H1 (cell line): ENCODE results near the gene HDAC6. TPM values are rescaled to one million over a fixed set of nuclear protein-coding genes. Genes with fewer than 3 reads are reported as not detected.

Source experiments
- CEBPB ChIP-seq: IDR thresholded peaks from 2 replicates; pipeline ENCODE4 v1.6.1; 2012; ENCODE audit warnings: low read depth, low read length
- CHD1 ChIP-seq: IDR thresholded peaks from 2 replicates; pipeline ENCODE4 v1.6.1; 2012; ENCODE audit warnings: low read depth, low read length, improper control_type of control experiment
- CHD7 ChIP-seq: fragments of 300-600 bp; sonication (generic); IDR thresholded peaks from 2 replicates; pipeline ENCODE4 v1.7.1; 2012; ENCODE audit warnings: low read length, moderate library complexity, mild to moderate bottlenecking, inconsistent platforms; ENCODE audit not compliant: insufficient replicate concordance
- EGR1 ChIP-seq: IDR thresholded peaks from 2 replicates; pipeline ENCODE4 v1.6.1; 2011; ENCODE audit warnings: low read depth, low read length, borderline replicate concordance
- EP300 ChIP-seq, 2 experiments: IDR thresholded peaks; 1 replicate in 1 of 2; 2 replicates in 1 of 2; pipeline ENCODE4 v1.6.1; 2011 to 2012; ENCODE audit warnings: low read depth in 2 of 2, low read length in 2 of 2, mild to moderate bottlenecking in 2 of 2, borderline replicate concordance in 1 of 2, inconsistent platforms in 1 of 2, moderate library complexity in 1 of 2
- HDAC6 ChIP-seq: IDR thresholded peaks from one replicate; pipeline ENCODE4 v1.7.1; 2012; ENCODE audit warnings: low read depth, mild to moderate bottlenecking, inconsistent platforms, low read length, moderate library complexity
- POLR2AphosphoS5 ChIP-seq: IDR thresholded peaks from 2 replicates; pipeline ENCODE4 v1.6.1; 2011; ENCODE audit warnings: low read depth, low read length
- POU5F1 ChIP-seq: IDR thresholded peaks from 2 replicates; pipeline ENCODE4 v1.6.1; 2011; ENCODE audit warnings: low read depth, mild to moderate bottlenecking, low read length, moderate library complexity
- RBBP5 ChIP-seq: IDR thresholded peaks from 2 replicates; pipeline ENCODE4 v1.7.1; 2012; ENCODE audit warnings: low read depth, mild to moderate bottlenecking, inconsistent platforms, low read length, moderate library complexity, borderline replicate concordance
- RXRA ChIP-seq: IDR thresholded peaks from 2 replicates; pipeline ENCODE4 v1.6.1; 2011; ENCODE audit warnings: low read depth, mild to moderate bottlenecking, low read length, moderate library complexity; ENCODE audit not compliant: insufficient read depth
- TBP ChIP-seq: IDR thresholded peaks from 2 replicates; pipeline ENCODE4 v1.6.1; 2011; ENCODE audit warnings: low read depth, low read length, improper control_type of control experiment
- YY1 ChIP-seq: IDR thresholded peaks from 2 replicates; pipeline ENCODE4 v1.6.1; 2011; ENCODE audit warnings: low read depth, mild to moderate bottlenecking, low read length
- polyA plus RNA-seq, 7 experiments: library from polyadenylated mRNA; depleted of rRNA in 3 of 7; stranded (reverse) in 5 of 7; unstranded in 2 of 7; fragments of >200 nt in 5 of 7; fragments of 200-250 nt in 2 of 7; gene quantifications; 1 replicate in 5 of 7; 2 replicates in 1 of 7; 4 replicates in 1 of 7; pipeline versions ENCODE4 v1.2.1 to v1.2.3, GENCODE V29; 2011 to 2013; ENCODE audit warnings: missing spikeins in 2 of 7, mixed read lengths in 2 of 7
- total RNA-seq: library from RNA; stranded (reverse); fragmentation: NEBNext Ultra II Directional; extraction: Animal tissue kit (Norgen Biotek cat#: 25700); gene quantifications from 2 replicates; pipeline ENCODE4 v1.2.1, GENCODE V29; 2021

The HDAC6 gene
- total and polyA plus RNA-seq, 2 of the 8 experiments (the other 6 are each of a cell fraction or from before 2014, with no cell fraction given): 34.0 to 51.8 TPM

- TF ChIP-seq CHD7 (no peak), TBP (no peak), HDAC6 (no peak), EGR1 (no peak), RBBP5 (no peak), POU5F1 (no peak), CEBPB (no peak), POLR2AphosphoS5 (no peak), EP300 (IDR thresholded peaks at IDR 0.05; ENCODE audit: borderline replicate concordance in 1 of 2, low read depth in 2 of 2, low read length in 2 of 2) (no peak), RXRA (no peak), CHD1 (no peak), YY1 (no peak)
Measured at GRCh38 chrX:48818866-48819265, 17.0 kb downstream of the HDAC6 start (continued).
